K562 (cell line): ENCODE measurements around the gene CYP4B1. TPM values are rescaled to one million over a fixed set of nuclear protein-coding genes. Genes with fewer than 3 reads are reported as not detected.

ENCODE experiments used
- ATAC-seq: fragments of 200-7000 bp; cut with Tn5 transposase; 3 replicates; pipeline ENCODE4 v1.9.1; 2020; ENCODE audit warnings: moderate library complexity
- BruUV-seq: library from RNA; stranded (reverse); fragments of 400-500 nt; replicated peaks from 2 replicates; lab custom pipeline; 2021; lab: Mats Ljungman, UMichigan
- CTCF ChIA-PET: fragments of 300-600 bp; formaldehyde crosslinking; extraction: SDS; loops from one replicate; lab custom pipeline; 2021; ENCODE audit warnings: low intra/inter-chr PET ratio; lab: Yijun Ruan, JAX
- POLR2A ChIA-PET: fragments of 300-600, 350-650 bp; sonication (Branson Sonifier 250); formaldehyde crosslinking; extraction: SDS; loops from one replicate; lab custom pipeline; 2021; ENCODE audit warnings: antibody characterized with exemption, inconsistent platforms; lab: Yijun Ruan, JAX
- DNase-seq, 4 experiments: peaks; one replicate each; pipeline versions ENCODE4 v3.0.0 to v3.0.0-alpha.2; 2011 to 2018; ENCODE audit warnings: low spot score in 3 of 4, mixed read lengths in 3 of 4; ENCODE audit errors: extremely low read depth in 1 of 4
- FAIRE-seq: peaks from 2 replicates; lab custom pipeline; 2011; peaks lifted over from hg19 to GRCh38; lab: Jason Lieb, UNC
- H2AFZ ChIP-seq: 2 replicates; pipeline ENCODE4 v1.6.0; 2011; ENCODE audit warnings: low read depth, low read length, control low read depth, inconsistent platforms
- H3K27ac ChIP-seq: fragments of 200-600 bp; 3 replicates; pipeline ENCODE4 v1.8.0; 2011; ENCODE audit warnings: low read depth, mild to moderate bottlenecking, control low read depth, inconsistent platforms, low read length, moderate library complexity, mixed read lengths; ENCODE audit errors: extremely low read depth
- H3K27me3 ChIP-seq, 2 experiments: fragments of 300-600 bp in 1 of 2; 2 replicates in 1 of 2; 3 replicates in 1 of 2; pipeline versions ENCODE4 v1.6.0 to v1.8.0; 2011; ENCODE audit warnings: inconsistent platforms in 2 of 2, low read length in 2 of 2, mild to moderate bottlenecking in 1 of 2, mixed read lengths in 1 of 2, moderate library complexity in 1 of 2; ENCODE audit not compliant: control insufficient read depth in 2 of 2, insufficient read depth in 2 of 2
- H3K36me3 ChIP-seq: fragments of 300-600 bp; 3 replicates; pipeline ENCODE4 v1.8.0; 2011; ENCODE audit warnings: mild to moderate bottlenecking, low read length, inconsistent platforms; ENCODE audit not compliant: control insufficient read depth, insufficient read depth
- H3K4me1 ChIP-seq, 2 experiments: fragments of 200-600 bp in 1 of 2; replicated peaks in 1 of 2; 2 replicates in 1 of 2; 3 replicates in 1 of 2; pipeline versions ENCODE4 v1.5.1 to v1.8.0; 2011; ENCODE audit warnings: inconsistent platforms in 2 of 2, low read length in 2 of 2, mild to moderate bottlenecking in 1 of 2, mixed read lengths in 1 of 2, moderate library complexity in 1 of 2; ENCODE audit not compliant: control insufficient read depth in 2 of 2, insufficient read depth in 2 of 2
- H3K4me2 ChIP-seq: 2 replicates; pipeline ENCODE4 v1.6.1; 2011; ENCODE audit warnings: low read length, control low read depth, inconsistent platforms, mixed read lengths; ENCODE audit not compliant: insufficient read depth
- H3K4me3 ChIP-seq: fragments of 200-600 bp; sonication (generic), shearing (Covaris generic); 2 replicates; pipeline ENCODE4 v1.5.1; 2016; ENCODE audit warnings: control low read depth, inconsistent platforms
- H3K79me2 ChIP-seq: fragments of 200-600 bp; 3 replicates; pipeline ENCODE4 v1.8.0; 2011; ENCODE audit warnings: low read length, inconsistent platforms; ENCODE audit not compliant: control insufficient read depth, insufficient read depth
- H3K9ac ChIP-seq, 2 experiments: 2 replicates each; pipeline versions ENCODE4 v1.6.0 to v1.6.1; 2011; ENCODE audit warnings: low read depth in 2 of 2, low read length in 2 of 2, control low read depth in 1 of 2, inconsistent platforms in 1 of 2, mild to moderate bottlenecking in 1 of 2, mixed read lengths in 1 of 2; ENCODE audit not compliant: insufficient read depth in 1 of 2
- H3K9me1 ChIP-seq: one replicate; pipeline ENCODE4 v1.6.0; 2011; ENCODE audit warnings: inconsistent platforms, mild to moderate bottlenecking, low read length, moderate library complexity; ENCODE audit not compliant: control insufficient read depth, insufficient read depth
- H3K9me3 ChIP-seq: replicated peaks from 2 replicates; pipeline ENCODE4 v1.5.1; 2011; ENCODE audit warnings: low read depth, low read length, inconsistent platforms; ENCODE audit not compliant: control insufficient read depth, insufficient read depth
- H4K20me1 ChIP-seq: replicated peaks from 2 replicates; pipeline ENCODE4 v1.6.1; 2011; ENCODE audit warnings: low read length, inconsistent platforms, mixed read lengths; ENCODE audit not compliant: control insufficient read depth, insufficient read depth
- ETV6 ChIP-seq, 3 experiments: fragments of 150-350 bp in 1 of 3; sonication (generic) in 1 of 3; formaldehyde crosslinking in 1 of 3; IDR thresholded peaks; 2 replicates each; pipeline versions ENCODE4 v1.6.1 to v1.8.0; 2014 to 2022; ENCODE audit warnings: borderline replicate concordance in 2 of 3, low read depth in 2 of 3, antibody characterized with exemption in 1 of 3, low read length in 1 of 3, mild to moderate bottlenecking in 1 of 3, missing genetic modification reagents in 1 of 3
- POLR2G ChIP-seq: fragments of 200-400 bp; formaldehyde crosslinking; IDR thresholded peaks from 2 replicates; pipeline ENCODE4 v1.6.1; 2017; ENCODE audit warnings: low read depth, mild to moderate bottlenecking, antibody characterized with exemption, low read length, moderate library complexity
- RBM15 ChIP-seq: fragments of 200-400 bp; formaldehyde crosslinking; IDR thresholded peaks from 2 replicates; pipeline ENCODE4 v1.6.1; 2018; ENCODE audit warnings: mild to moderate bottlenecking, low read length, moderate library complexity; ENCODE audit not compliant: insufficient read depth
- RCOR1 ChIP-seq, 2 experiments: IDR thresholded peaks; 2 replicates each; pipeline ENCODE4 v1.6.1; 2012; ENCODE audit warnings: low read depth in 2 of 2, low read length in 2 of 2, borderline replicate concordance in 1 of 2, improper control_type of control experiment in 1 of 2
- SNIP1 ChIP-seq: fragments of 450-650 bp; IDR thresholded peaks from 2 replicates; pipeline ENCODE4 v1.7.1; 2017; ENCODE audit warnings: low read depth, mild to moderate bottlenecking
- ZKSCAN3 ChIP-seq: fragments of 250-450 bp; sonication (Bioruptor Pico); IDR thresholded peaks from 2 replicates; pipeline ENCODE4 v1.4.0; 2020
- whole genome bisulfite sequencing: fragments of 100-300 bp; shearing (Covaris generic); methylation state at CpG from one replicate; pipeline ENCODE4 v1.1.6; 2016; ENCODE audit warnings: low coverage, mixed read lengths; ENCODE audit not compliant: insufficient coverage; ENCODE audit errors: missing lambda C conversion rate; 5-methylcytosine and 5-hydroxymethylcytosine counted together
- in situ Hi-C: fragments of 300-500 bp; cut with MboI; formaldehyde crosslinking; loops from 4 replicates; pipeline ENCODE4 v1.15.0; 2018; ENCODE audit warnings: inconsistent platforms, mixed read lengths
- intact Hi-C: fragments of 100-400 bp; cut with micrococcal nuclease; formaldehyde crosslinking; loops from 2 replicates; pipeline ENCODE4 v1.14.2; 2022
- polyA plus RNA-seq, 8 experiments: library from polyadenylated mRNA; depleted of rRNA in 4 of 8; stranded (reverse) in 5 of 8; unstranded in 3 of 8; fragments of >200 nt; fragmentation: Nextera tagmentation in 2 of 8; fragmentation: Illumina TruSeq in 1 of 8; extraction: Ambion mirVana in 2 of 8; extraction: Trizol in 1 of 8; gene quantifications; 2 replicates each; pipeline versions ENCODE4 v1.2.1 to v1.2.3, GENCODE V29; 2011 to 2014; ENCODE audit warnings: inconsistent platforms in 1 of 8, missing spikeins in 1 of 8
- total RNA-seq, 7 experiments: library from RNA; depleted of rRNA in 6 of 7; stranded (reverse); fragments of >200 nt in 6 of 7; fragmentation: Illumina TruSeq in 2 of 7; extraction: Trizol in 2 of 7; gene quantifications; 2 replicates each; pipeline versions ENCODE4 v1.2.1 to v1.2.3, GENCODE V29; 2011 to 2021; ENCODE audit warnings: low replicate concordance in 1 of 7
- TF ChIP-seq, protein P1 (sequence below): sonication (generic); formaldehyde crosslinking; IDR thresholded peaks from 2 replicates; pipeline ENCODE4 v1.8.1; 2023; ENCODE audit warnings: mild to moderate bottlenecking, missing genetic modification reagents
- TF ChIP-seq, protein P2 (sequence below): fragments of 250-450 bp; sonication (Bioruptor Pico); IDR thresholded peaks from 2 replicates; pipeline ENCODE4 v1.9.0; 2021; ENCODE audit warnings: mild to moderate bottlenecking
- TF ChIP-seq, protein P3 (sequence below): fragments of 250-450 bp; sonication (Bioruptor Pico); IDR thresholded peaks from 2 replicates; pipeline ENCODE4 v1.8.0; 2022; ENCODE audit warnings: inconsistent platforms

The CYP4B1 gene
- total and polyA plus RNA-seq, 9 of the 15 experiments (the other 6 are each of a cell fraction or from before 2014, with no cell fraction given) = 0.69 TPM; not detected in 8

DNA sequence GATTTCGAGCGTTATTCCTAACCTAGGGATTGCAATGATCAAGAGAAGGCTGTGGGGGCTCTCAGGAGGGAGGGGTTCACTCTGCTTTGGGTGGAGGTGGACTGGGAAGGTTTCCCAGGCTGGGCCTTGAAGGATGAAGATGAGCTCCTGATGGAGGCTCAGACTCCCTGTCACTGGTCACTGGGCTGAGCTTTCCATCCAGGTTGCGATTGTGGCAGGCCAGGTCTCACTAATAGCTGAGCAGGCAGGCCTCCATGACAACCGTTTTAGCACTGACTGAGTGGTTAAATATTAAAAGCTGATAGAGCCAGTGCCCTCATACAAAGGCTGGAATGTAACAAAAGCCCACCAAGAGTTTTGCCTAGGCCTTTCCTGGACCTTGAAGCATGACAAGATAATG lies 43.7 kb upstream of the CYP4B1 start:
- no peak for TF ChIP-seq POLR2G
- no peak for TF ChIP-seq ETV6 (IDR thresholded peaks at IDR 0.05; ENCODE audit: borderline replicate concordance in 1 of 2, low read depth in 2 of 2, low read length in 1 of 2)
- TF ChIP-seq ETV6 (CRISPR knock-in tag; IDR thresholded peaks at IDR 0.05; ENCODE audit: borderline replicate concordance) = no peak
- H2AFZ ChIP-seq = no peak overlapping the region
- no peaks in the 10 kb centered on the region for H3K9me3 ChIP-seq
- H3K36me3 ChIP-seq = no peaks in the 10 kb centered on the region
- H3K4me2 ChIP-seq = no peak overlapping the region
- H3K4me3 ChIP-seq = no peak overlapping the region
- H3K9me1 ChIP-seq = no peaks in the 10 kb centered on the region
- intact Hi-C loops = no loop called here
- no peak overlapping the region for H3K27ac ChIP-seq
- CTCF ChIA-PET = no interaction called here
- no peak for ATAC-seq
- no peaks in the 10 kb centered on the region for H3K4me1 ChIP-seq
- no peak for DNase-seq
- no peak for FAIRE-seq
- H4K20me1 ChIP-seq = no peaks in the 10 kb centered on the region
- peaks cover 0 to 4% of the 10 kb centered on the region in 2 experiments; a peak in 1 of 5 replicates for H3K27me3 ChIP-seq
- BruUV-seq = no TSS peak
- POLR2A ChIA-PET = interaction anchor here (1.1 kb wide), 1 partner anchor 10 kb away, joined by 3 read pairs; no protein-coding TSS in a partner anchor
- no peaks in the 10 kb centered on the region for H3K79me2 ChIP-seq
- no peak overlapping the region for H3K9ac ChIP-seq
- 1% methylated on average over 4 of the region's 4 CpGs for WGBS
- in situ Hi-C loops = no loop called here

DNA sequence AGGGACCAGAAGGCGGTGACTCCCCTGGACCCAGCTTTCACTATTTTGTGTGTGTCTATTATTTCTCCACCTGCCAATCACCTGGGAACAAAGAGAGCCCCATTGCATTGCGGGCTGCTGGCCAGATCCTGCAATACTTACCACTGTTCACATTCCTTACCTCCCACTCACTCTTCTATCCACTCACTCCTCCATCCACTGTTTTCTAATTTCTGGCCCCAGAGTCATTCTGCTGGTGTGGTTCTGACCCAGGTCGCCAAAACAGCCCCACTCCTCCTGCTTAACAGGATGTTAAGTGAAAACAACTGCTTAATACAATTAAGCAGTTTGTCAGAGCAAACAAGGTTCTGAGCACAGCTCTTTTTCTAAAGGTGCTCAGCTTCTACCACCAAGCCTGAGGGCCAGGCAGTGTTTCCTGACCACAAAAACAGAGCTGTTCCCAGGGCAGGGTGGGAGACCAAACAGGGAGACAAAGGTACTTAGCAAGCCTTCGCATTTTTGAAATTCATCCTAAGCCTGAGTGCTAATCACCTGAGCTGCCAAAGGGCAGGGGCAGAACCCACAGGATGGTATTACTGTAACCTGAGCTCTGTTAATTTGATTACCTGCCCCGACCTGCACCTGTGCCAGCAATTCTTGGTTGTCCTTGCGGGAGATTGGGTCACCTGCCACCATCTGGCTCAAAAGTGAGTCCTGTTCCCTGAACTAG lies 41.4 kb upstream of the CYP4B1 start:
- Histone ChIP-seq H3K9ac (no peak overlapping the region), H3K9me3 (no peaks in the 10 kb centered on the region), H2AFZ (no peak overlapping the region), H3K9me1 (no peaks in the 10 kb centered on the region), H3K4me3 (no peak overlapping the region), H3K79me2 (no peaks in the 10 kb centered on the region), H3K27ac (no peak overlapping the region), H3K4me2 (no peak overlapping the region), H4K20me1 (no peaks in the 10 kb centered on the region), H3K4me1 (no peaks in the 10 kb centered on the region), H3K27me3 (peaks cover 0 to 4% of the 10 kb centered on the region in 2 experiments; a peak in 1 of 5 replicates), H3K36me3 (no peaks in the 10 kb centered on the region)
- BruUV-seq = no TSS peak
- intact Hi-C loops (no loop called here), in situ Hi-C loops (no loop called here)
- 2% methylated on average over 6 of the region's 6 CpGs for WGBS
- POLR2A ChIA-PET = interaction anchor here (0.6 to 0.8 kb wide), 2 partner anchors 10 to 32 kb away, joined by 3 to 4 read pairs; no protein-coding TSS in a partner anchor
- no peak for ATAC-seq
- FAIRE-seq = no peak
- CTCF ChIA-PET = no interaction called here
- no peak for DNase-seq
- TF ChIP-seq, protein P1, sequence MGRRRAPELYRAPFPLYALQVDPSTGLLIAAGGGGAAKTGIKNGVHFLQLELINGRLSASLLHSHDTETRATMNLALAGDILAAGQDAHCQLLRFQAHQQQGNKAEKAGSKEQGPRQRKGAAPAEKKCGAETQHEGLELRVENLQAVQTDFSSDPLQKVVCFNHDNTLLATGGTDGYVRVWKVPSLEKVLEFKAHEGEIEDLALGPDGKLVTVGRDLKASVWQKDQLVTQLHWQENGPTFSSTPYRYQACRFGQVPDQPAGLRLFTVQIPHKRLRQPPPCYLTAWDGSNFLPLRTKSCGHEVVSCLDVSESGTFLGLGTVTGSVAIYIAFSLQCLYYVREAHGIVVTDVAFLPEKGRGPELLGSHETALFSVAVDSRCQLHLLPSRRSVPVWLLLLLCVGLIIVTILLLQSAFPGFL (CRISPR knock-in tag) = no peak
- TF ChIP-seq, protein P2, sequence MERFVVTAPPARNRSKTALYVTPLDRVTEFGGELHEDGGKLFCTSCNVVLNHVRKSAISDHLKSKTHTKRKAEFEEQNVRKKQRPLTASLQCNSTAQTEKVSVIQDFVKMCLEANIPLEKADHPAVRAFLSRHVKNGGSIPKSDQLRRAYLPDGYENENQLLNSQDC (CRISPR knock-in tag) = no peak
- TF ChIP-seq, protein P3, sequence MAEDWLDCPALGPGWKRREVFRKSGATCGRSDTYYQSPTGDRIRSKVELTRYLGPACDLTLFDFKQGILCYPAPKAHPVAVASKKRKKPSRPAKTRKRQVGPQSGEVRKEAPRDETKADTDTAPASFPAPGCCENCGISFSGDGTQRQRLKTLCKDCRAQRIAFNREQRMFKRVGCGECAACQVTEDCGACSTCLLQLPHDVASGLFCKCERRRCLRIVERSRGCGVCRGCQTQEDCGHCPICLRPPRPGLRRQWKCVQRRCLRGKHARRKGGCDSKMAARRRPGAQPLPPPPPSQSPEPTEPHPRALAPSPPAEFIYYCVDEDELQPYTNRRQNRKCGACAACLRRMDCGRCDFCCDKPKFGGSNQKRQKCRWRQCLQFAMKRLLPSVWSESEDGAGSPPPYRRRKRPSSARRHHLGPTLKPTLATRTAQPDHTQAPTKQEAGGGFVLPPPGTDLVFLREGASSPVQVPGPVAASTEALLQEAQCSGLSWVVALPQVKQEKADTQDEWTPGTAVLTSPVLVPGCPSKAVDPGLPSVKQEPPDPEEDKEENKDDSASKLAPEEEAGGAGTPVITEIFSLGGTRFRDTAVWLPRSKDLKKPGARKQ (CRISPR knock-in tag) = no peak
- TF ChIP-seq SNIP1 (no peak), ZKSCAN3 (no peak), RCOR1 (IDR thresholded peaks at IDR 0.05; ENCODE audit: borderline replicate concordance in 1 of 2, low read depth in 2 of 2, low read length in 2 of 2) (no peak), RBM15 (no peak)
